Adrenal gland (tissue), 12 donors: ENCODE data around the gene RNASEH1. TPM values are rescaled to one million over a fixed set of nuclear protein-coding genes. Genes with fewer than 3 reads are reported as not detected.
"Not testable (repeated sequence)": the region's sequence is repeated elsewhere in the genome, so short reads cannot be mapped to it uniquely, and the experiment has no call there.

Experiments
- DNase-seq, 7 donors: peaks; one replicate each; pipeline ENCODE4 v3.0.0-alpha.2; 2019 to 2020
- H3K27ac ChIP-seq, 5 donors: fragments of 200-600 bp; sonication (generic) in 4 of 5; 1 replicate in 3 of 5; 2 replicates in 2 of 5; pipeline versions ENCODE4 v1.5.1 to v1.8.0; 2016 to 2020; ENCODE audit warnings: mild to moderate bottlenecking in 1 of 5
- H3K27me3 ChIP-seq: fragments of 200-600 bp; 2 replicates; pipeline ENCODE4 v1.8.0; 2021
- H3K36me3 ChIP-seq, 2 donors: fragments of 200-600 bp; replicated peaks in 1 of 2; 1 replicate in 1 of 2; 2 replicates in 1 of 2; pipeline versions ENCODE4 v1.5.1 to v1.8.0; 2018 to 2022
- H3K4me1 ChIP-seq, 2 donors: fragments of 200-600 bp; replicated peaks in 1 of 2; 1 replicate in 1 of 2; 2 replicates in 1 of 2; pipeline versions ENCODE4 v1.5.1 to v1.8.0; 2018 to 2021
- H3K4me3 ChIP-seq, 4 donors: fragments of 200-600 bp; sonication (generic) in 3 of 4; one replicate each; pipeline ENCODE4 v1.5.1; 2016 to 2018
- H3K9me3 ChIP-seq, 3 donors: fragments of 200-600 bp; sonication (generic) in 1 of 3; replicated peaks in 1 of 3; 1 replicate in 2 of 3; 2 replicates in 1 of 3; pipeline versions ENCODE4 v1.5.1 to v1.8.0; 2016 to 2021
- CTCF ChIP-seq, 6 experiments: fragments of 450-650 bp in 4 of 6; fragments of 200-600 bp in 2 of 6; sonication (generic) in 1 of 6; IDR thresholded peaks; 1 replicate in 5 of 6; 2 replicates in 1 of 6; pipeline versions ENCODE4 v1.5.1 to v1.8.0; 2016 to 2021; ENCODE audit warnings: antibody characterized with exemption in 6 of 6, mild to moderate bottlenecking in 2 of 6, moderate library complexity in 1 of 6
- POLR2A ChIP-seq, 2 donors: fragments of 450-650 bp; IDR thresholded peaks; one replicate each; pipeline ENCODE4 v1.6.1; 2017; ENCODE audit warnings: antibody characterized with exemption in 2 of 2, mild to moderate bottlenecking in 2 of 2, moderate library complexity in 1 of 2
- WGBS, 4 donors: extraction: QIAGEN DNeasy Blood & Tissue Kit in 2 of 4; methylation state at CpG; one replicate each; pipeline versions ENCODE4 v1.1.5 to v1.1.7; 2013 to 2017; 5-methylcytosine and 5-hydroxymethylcytosine counted together
- intact Hi-C, 2 donors: fragments of 100-400 bp; cut with DNase I; formaldehyde crosslinking; loops; one replicate each; pipeline versions ENCODE4 v1.14.1 to v1.15.0; 2022 to 2023
- polyA plus RNA-seq, 3 donors: library from polyadenylated mRNA; stranded (reverse); fragments of 200-250 nt in 2 of 3; fragments of 350-450 nt in 1 of 3; fragmentation: Illumina TruSeq in 1 of 3; extraction: RNeasy Lipid Tissue Mini Kit (QIAGEN cat#74804) in 1 of 3; gene quantifications; one replicate each; pipeline ENCODE4 v1.2.3, GENCODE V29; 2013 to 2014
- total RNA-seq, 9 donors: library from RNA; depleted of rRNA in 4 of 9; stranded (reverse); fragments of >200 nt in 4 of 9; fragments of 120-200 nt in 1 of 9; fragmentation: NEBNext Ultra II Directional in 1 of 9; extraction: Animal tissue kit (Norgen Biotek cat#: 25700) in 1 of 9; gene quantifications; one replicate each; pipeline versions ENCODE4 v1.1.0 to v1.2.4, GENCODE V29; 2013 to 2023
- donor health status: healthy with polysubstance abuse.
- donor health status: Bipolar disorder and iron deficiency.
- donor health status: DM: yes; HTN: yes; CAD: no.
- donor health status: DM: no; HTN: no; CAD: no.
- donor health status: DM: no; HTN: no; CAD: no.
- donor health status: DM: yes; HTN: yes; CAD: no.

Gene RNASEH1
- total and polyA plus RNA-seq, 12 donors, result 4.5 to 27.6 (median 17.5) TPM

- H3K27me3 ChIP-seq, result no peaks in the 10 kb centered on the region
- no peak overlapping the region for H3K27ac ChIP-seq
- peak in 1 of 7 donors; percentile 13 for DNase-seq
- intact Hi-C loops, result loop anchor here in 1 of 2 donors (5.0 kb wide), 1 partner anchor 57 kb away; the partner anchor contains the start of gene ADI1
- no peaks in the 10 kb centered on the region for H3K9me3 ChIP-seq
- 93 to 97% (median 95%) methylated on average over 11 of the region's 11 CpGs for WGBS, 4 donors
- TF ChIP-seq CTCF (IDR thresholded peaks at IDR 0.05) (no peak), POLR2A (IDR thresholded peaks at IDR 0.05) (no peak)
- peaks cover 0 to 29% of the 10 kb centered on the region in 2 donors for H3K36me3 ChIP-seq
- peaks cover 4 to 34% of the 10 kb centered on the region in 2 donors for H3K4me1 ChIP-seq
- H3K4me3 ChIP-seq, result no peak overlapping the region
Measured at GRCh38 chr2:3574155-3574554, 16.0 kb upstream of the RNASEH1 start.

GRCh38 chr2:3572620-3573019 lies 14.5 kb upstream of the RNASEH1 start:
- intact Hi-C loops, result loop anchor here in 1 of 2 donors (5.0 kb wide), 1 partner anchor 55 kb away; the partner anchor contains the start of gene ADI1
- no peaks in the 10 kb centered on the region for H3K27me3 ChIP-seq
- no peaks in the 10 kb centered on the region for H3K9me3 ChIP-seq
- DNase-seq, result no peak
- TF ChIP-seq CTCF (IDR thresholded peaks at IDR 0.05) (no peak), POLR2A (IDR thresholded peaks at IDR 0.05) (no peak)
- H3K4me1 ChIP-seq, result peaks cover 4 to 19% of the 10 kb centered on the region in 2 donors
- no peak overlapping the region for H3K4me3 ChIP-seq
- peaks cover 0 to 13% of the 10 kb centered on the region in 2 donors for H3K36me3 ChIP-seq
- H3K27ac ChIP-seq, result no peak overlapping the region
- 52 to 70% (median 65%) methylated on average over 2 of the region's 2 CpGs for WGBS, 4 donors

- no peaks in the 10 kb centered on the region for H3K36me3 ChIP-seq
- no peaks in the 10 kb centered on the region for H3K27me3 ChIP-seq
- H3K4me1 ChIP-seq, result peaks cover 0 to 6% of the 10 kb centered on the region in 2 donors
- 72 to 82% (median 77%) methylated on average over 8 of the region's 8 CpGs for WGBS, 4 donors
- TF ChIP-seq POLR2A (IDR thresholded peaks at IDR 0.05), result no peak
- TF ChIP-seq CTCF (IDR thresholded peaks at IDR 0.05), result no peak
- H3K4me3 ChIP-seq, result no peak overlapping the region
- intact Hi-C loops, result loop anchor here in 1 of 2 donors (5.0 kb wide), 1 partner anchor 54 kb away; the partner anchor contains the start of gene ADI1
- no peak overlapping the region for H3K27ac ChIP-seq
- DNase-seq, result no peak
- H3K9me3 ChIP-seq, result no peaks in the 10 kb centered on the region
Measured at GRCh38 chr2:3571284-3571683, 13.2 kb upstream of the RNASEH1 start.

GRCh38 chr2:3569656-3570055 lies 11.5 kb upstream of the RNASEH1 start:
- not testable (repeated sequence) for H3K36me3 ChIP-seq, H3K27me3 ChIP-seq, DNase-seq, H3K9me3 ChIP-seq, H3K4me3 ChIP-seq, H3K27ac ChIP-seq, H3K4me1 ChIP-seq
- intact Hi-C loops, result loop anchor here in 1 of 2 donors (5.0 kb wide), 1 partner anchor 52 kb away; the partner anchor contains the start of gene ADI1
- WGBS, 4 donors, result 90 to 92% (median 91%) methylated on average over 12 to 19 of the region's 23 CpGs

GRCh38 chr2:3566806-3567205 lies 8.7 kb upstream of the RNASEH1 start:
- Histone ChIP-seq H3K27ac (no peak overlapping the region), H3K27me3 (no peaks in the 10 kb centered on the region), H3K4me3 (no peak overlapping the region), H3K9me3 (no peaks in the 10 kb centered on the region), H3K36me3 (no peaks in the 10 kb centered on the region), H3K4me1 (no peaks in the 10 kb centered on the region)
- WGBS, 4 donors, result 91 to 99% (median 94%) methylated on average over 9 of the region's 9 CpGs
- DNase-seq, result no peak
- intact Hi-C loops, result no loop called here
- TF ChIP-seq POLR2A (IDR thresholded peaks at IDR 0.05), result no peak
- no peak for TF ChIP-seq CTCF (IDR thresholded peaks at IDR 0.05)
